Measurements from ENCODE around the gene EIF3D.

The EIF3D gene

DNA sequence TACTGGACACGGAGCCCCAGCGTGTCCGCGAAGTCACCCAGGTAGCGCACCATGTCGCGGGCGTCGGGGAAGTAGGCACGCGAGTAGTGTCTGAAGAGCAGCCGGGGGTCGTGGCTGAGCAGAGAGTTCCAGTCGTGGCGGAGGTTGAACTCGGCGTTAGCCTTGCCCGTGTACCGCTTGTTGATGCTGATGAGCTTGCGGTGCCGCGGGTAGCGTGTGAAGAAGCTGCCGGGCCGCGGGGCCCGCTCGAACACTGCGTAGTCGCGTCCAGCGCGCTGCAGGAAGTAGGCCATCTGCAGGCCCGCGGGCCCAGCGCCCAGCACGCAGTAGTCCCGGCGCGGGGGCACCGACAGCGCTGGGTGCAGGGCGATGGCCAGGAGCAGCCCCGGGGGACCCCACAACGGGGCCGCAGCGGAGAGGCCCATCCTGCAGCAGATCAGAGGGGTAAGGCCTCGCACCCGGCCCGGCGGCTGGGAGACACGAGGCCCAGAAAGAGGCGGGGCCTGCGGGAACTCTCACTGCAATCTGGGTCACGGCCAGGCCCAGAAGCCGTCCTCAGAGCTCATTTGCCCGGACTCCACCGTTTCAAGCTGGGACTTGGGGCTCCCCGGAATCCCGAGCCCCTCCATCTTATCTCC is 22.8 kb downstream of the EIF3D start:
- DNase-seq, result no peak

- no peak for DNase-seq
Observed at GRCh38 chr22:36497910-36498665, 30.9 kb downstream of the EIF3D start.

GRCh38 chr22:36493690-36494110 is 35.3 kb downstream of the EIF3D start:
- no peak for DNase-seq

DNA sequence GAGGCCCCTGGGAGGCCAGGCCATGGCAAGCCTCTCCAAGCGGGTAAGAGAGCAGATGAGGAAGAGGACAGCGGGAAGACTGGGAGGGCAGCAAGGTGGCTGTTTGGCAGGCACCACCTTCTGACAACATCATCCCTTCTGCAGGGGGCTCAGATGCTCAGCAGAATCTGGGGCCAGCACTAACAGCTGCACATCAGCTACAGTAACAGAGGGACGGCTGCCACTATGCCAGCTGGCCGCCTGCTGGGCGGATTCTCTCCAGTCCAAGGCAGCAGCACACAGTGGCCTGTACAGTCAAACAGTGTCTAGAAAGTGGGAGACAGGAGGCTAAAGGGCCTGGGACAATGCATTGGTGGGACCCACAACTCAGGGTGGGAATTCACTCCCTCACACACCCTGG is 36.9 kb downstream of the EIF3D start:
- DNase-seq, result no peak

- no peak for DNase-seq
Observed at GRCh38 chr22:36491155-36491554, 37.8 kb downstream of the EIF3D start.

- no peak for DNase-seq
Observed at GRCh38 chr22:36486619-36487384, 42.2 kb downstream of the EIF3D start.

DNA sequence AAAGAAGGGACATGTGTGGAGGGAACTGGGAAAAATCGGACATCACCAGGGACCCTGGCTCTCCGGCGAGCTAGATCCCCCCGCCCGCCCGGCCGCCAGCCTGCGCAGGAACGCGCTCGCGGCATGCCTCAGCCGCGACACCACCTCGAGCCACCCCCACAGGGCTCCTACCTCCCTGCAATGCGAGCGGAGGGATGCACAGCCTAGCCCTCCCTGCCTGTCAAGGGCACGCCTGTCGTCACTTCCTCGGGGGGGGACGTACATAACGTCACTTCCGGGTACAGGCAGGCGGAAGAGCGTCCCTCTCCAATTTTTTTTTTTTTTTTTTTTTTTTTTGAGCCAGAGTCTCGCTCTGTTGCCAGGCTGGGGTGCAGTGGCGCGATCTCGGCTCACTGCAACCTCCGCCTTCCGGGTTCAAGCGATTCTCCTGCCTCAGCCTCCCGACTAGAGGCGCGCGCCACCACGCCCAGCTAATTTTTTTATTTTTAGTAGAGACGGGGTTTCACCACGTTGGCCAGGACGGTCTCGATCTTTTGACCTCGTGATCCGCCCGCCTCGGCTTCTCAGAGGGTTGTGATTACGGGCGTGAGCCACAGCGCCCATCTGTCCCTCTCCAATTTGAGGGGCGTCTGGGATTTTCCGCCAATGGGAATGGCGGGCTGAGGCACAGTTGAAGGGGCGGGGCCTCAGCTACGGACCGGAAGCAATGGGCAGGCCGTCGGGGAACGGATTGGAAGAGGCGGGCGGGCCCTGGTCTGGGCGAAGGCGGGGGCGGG is 47.4 kb downstream of the EIF3D start, which contains the start of gene TXN2:
TSS of gene TXN2 (minus strand) at position 248 of the 776 bp plus-strand sequence. CDS start 803 bp downstream, outside the sequence.
- peak; percentile 67 for DNase-seq

- no peak for DNase-seq
Observed at GRCh38 chr22:36480941-36481392, 48.0 kb downstream of the EIF3D start.

- DNase-seq, result no peak
Observed at GRCh38 chr22:36478966-36479365, 50.0 kb downstream of the EIF3D start.

DNA sequence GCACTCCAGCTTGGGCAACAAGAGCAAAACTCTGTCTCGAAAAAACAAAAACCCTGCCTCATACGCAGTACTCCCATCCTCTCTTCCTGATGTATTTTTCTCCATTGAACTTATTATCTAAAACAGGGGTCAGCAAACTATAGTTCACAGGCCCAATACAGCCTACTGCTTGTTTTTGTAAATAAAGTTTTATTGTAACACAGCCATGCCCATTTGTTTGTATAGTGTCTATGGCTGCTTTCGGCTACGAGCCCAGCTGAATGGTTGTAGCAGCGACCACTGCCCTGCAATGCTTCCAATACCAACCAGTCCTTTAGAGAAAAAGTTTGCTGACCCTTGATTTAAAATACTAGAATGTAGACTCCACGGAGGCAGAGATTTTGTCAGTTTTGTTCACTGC is 53.6 kb downstream of the EIF3D start:
- DNase-seq, result no peak

DNA sequence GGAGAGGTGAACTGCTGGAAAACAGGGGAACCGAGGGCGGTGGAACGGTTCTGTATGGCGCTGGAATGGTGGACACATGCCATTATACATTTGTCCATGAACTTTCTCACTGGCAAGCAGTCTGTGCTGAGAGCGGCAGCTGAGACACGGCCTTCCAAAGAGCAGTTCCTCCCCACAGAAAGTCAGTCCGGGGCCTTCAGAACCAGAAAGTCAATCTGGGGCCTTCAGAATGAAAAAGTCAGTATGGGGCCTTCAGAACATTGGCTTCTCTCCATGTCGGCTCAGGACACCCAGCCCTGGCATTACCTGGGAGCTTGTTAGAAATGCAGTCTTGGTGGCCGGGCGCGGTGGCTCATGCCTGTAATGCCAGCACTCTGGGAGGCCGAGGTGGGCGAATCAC is 56.3 kb downstream of the EIF3D start:
- no peak for DNase-seq

DNA sequence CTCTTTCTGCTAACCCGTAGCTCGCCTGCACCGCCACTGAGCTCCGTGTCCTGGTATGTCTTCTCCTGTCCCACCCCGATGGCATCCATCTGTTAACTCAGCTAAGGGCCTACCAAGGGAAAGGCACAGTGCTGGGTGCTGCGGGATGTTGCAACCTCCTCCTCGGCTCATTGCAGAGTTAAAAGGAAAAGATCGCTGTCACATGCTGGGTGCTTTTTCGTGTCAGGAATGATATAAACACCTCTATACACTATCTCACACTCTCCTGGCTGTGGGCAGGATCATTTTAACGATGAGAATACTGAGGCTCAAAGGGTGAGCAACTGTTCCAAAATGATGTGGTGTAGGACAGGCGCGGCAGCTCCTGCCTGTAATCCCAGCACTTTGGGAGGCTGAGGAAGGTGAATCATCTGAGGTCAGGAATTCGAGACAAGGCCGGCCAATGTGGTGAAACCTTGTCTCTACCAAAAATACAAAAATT is 57.6 kb downstream of the EIF3D start:
- DNase-seq, result no peak

DNA sequence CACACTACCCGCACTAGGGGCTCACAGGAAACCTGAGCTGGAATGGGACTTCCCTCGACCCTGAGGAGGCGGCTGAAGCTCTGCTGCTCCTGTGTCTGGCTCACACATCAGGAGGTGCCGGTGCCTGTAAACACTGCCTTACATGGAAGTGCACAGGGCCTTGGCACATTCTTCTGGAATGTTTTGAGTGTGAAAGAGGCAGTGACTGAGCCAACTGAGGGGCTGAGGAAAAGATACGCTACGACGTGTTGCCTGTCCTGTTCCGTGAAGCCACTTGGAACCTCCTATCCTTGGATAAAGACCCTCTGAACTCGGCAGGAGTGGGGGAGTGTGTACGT is 58.0 kb downstream of the EIF3D start:
- DNase-seq, result no peak

GRCh38 chr22:36470162-36470993 is 58.6 kb downstream of the EIF3D start:
- peak; percentile 46 for DNase-seq

DNA sequence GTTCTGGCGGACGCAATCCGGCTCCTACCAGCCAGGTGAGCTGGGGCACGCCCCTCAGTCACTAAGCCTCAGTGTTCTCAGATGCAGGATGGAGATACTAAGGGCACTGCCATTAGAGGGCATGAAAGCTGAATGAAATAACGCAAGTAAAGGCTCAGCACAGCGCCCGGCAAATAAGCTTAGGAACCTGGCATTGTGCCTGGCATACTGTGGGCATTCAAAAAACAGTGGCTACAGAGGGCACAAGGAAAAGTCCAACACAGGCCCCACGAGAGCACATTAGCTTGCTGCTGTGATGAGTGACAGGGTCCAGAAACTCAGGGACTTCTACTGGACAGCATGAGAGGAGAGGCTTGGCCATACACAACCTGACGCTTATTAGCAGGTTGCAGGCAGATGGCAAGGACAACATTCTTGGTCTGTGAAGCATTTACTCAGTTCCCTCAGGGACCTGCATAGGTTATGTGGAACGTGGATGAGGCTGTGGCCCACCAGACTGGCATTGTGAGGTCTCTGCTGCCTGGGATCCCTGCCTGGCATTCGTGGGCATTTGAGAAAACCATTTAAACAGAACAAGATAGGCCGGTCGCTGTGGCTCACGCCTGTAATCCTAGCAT is 59.8 kb downstream of the EIF3D start:
- no peak for DNase-seq

GRCh38 chr22:36467946-36468345 is 61.0 kb downstream of the EIF3D start:
- DNase-seq, result peak; percentile 47

- DNase-seq, result no peak
Observed at GRCh38 chr22:36467042-36467810, 61.7 kb downstream of the EIF3D start.

DNA sequence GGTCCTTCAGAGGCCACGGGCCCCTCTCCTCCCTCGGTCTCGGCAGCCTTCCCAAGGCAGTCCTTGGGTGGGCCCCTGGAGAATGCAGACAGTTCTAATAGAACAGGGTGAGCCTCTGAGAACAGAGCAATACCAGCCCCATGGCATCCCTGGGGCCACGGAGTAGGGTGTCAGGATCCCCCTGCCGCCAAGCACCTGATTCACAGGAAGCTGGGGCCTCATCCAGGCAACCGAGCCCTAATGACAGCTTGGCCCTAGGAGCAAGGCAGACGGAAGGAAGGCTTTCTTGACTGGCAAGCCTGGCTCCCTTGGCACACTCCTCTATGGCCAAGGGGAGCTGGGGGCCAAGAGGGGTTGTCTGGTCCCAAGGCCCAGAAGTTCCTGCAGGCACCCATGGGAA is 62.7 kb downstream of the EIF3D start:
- DNase-seq, result no peak

GRCh38 chr22:36465232-36466021 is 63.5 kb downstream of the EIF3D start:
- DNase-seq, result peak; percentile 65

Data from 8988T (cell line).